Measurements from ENCODE around the gene NTF3.

The NTF3 gene

DNA sequence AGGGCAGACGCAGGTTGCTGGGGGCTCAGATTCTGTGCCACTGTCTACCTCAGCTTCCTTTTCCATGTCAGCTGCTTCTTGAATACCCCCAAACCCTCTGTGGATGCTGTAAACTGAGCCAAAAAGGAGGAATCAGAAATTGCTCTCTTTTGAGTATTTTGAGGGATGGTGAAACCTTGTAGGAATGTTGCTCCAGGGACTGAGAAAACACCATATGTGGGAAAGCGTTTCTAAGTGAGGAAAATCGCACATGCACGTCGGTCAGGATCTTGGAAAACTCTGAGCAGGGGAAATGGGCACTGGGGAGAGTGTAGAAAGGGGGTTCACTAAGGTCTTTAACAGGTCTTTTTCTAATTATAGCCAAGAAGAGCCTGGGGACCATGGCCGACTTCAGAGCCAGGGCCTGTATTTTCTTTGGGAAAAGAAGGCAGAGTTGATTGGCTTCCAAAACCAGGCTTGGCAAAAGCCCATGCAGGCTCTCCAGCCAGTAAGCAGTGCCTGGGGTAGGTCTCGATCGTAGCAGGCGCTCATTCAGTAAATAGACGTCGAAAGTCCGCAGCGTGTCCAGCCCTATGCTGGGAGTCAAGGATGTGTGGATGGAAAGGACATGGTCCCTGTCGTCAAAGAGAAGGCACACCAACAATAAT, 58.0 kb downstream of the NTF3 start:
- DNase-seq = no peak

DNA sequence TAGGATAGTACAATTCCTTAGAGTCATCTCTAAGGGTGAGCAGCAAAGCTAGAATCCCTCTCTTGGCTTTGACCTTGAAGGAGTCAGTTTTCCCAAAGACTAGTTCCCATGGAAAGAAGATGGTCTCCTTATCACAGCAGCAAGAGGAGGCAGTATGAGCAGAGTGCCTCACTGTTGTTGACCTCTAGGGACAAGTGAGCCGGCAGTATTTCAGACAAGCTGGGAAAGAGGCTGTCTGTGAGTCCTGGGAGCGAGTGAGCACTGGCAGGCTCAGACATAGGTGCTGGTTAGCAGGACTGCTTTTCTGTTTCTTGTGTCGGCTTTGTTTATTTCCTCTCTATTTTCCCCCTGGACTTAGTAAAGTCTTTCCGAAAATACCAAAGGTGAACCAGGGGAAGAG, 60.7 kb downstream of the NTF3 start:
- no peak for DNase-seq

DNA sequence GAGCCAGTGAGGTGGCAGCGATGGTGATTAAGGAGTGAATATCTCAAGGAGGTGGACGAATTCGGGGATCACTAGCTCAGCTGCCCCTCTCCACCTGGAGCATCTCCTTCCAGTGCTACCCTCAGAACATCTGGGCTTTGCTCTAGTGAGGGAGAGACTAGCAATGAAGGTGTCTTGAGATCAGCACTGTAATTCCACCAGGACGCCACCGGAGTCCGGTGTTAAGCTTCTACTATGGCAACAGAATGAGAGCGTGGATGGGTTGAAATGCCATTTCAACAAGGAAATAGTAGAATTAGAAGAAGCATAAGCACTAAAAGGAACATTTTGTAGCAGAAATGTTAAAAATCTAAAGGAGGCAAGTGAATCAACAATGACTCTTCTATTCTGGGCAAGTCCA, 61.1 kb downstream of the NTF3 start:
- no peak for DNase-seq

DNA sequence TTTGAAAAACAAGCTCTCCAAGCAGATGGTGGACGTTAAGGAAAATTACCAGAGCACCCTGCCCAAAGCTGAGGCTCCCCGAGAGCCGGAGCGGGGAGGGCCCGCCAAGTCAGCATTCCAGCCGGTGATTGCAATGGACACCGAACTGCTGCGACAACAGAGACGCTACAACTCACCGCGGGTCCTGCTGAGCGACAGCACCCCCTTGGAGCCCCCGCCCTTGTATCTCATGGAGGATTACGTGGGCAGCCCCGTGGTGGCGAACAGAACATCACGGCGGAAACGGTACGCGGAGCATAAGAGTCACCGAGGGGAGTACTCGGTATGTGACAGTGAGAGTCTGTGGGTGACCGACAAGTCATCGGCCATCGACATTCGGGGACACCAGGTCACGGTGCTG, 62.4 kb downstream of the NTF3 start:
- no peak for DNase-seq

GRCh38 chr12:5497329-5498053, 65.6 kb downstream of the NTF3 start:
- DNase-seq = no peak

DNA sequence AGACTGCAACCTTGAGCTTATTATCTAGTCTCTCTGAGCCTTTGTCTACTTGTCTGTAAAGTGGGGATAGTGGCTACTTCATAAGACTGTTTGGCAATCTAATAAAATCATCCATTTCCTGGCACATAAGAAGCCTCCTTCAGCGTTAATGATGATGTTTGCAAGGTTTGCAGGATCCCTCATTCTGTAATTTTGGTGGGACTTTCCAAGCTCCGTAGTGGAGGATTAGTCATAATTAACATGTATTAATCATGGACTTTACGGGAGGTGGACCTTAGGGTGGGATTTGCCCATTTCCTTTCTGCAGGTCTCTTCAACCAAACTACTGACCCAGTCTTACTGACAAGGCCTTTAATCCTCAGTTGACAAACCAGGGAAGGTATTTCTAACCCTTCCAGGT, 66.2 kb downstream of the NTF3 start:
- DNase-seq = no peak

- no peak for DNase-seq
Measured at GRCh38 chr12:5498806-5499205, 66.9 kb downstream of the NTF3 start.

DNA sequence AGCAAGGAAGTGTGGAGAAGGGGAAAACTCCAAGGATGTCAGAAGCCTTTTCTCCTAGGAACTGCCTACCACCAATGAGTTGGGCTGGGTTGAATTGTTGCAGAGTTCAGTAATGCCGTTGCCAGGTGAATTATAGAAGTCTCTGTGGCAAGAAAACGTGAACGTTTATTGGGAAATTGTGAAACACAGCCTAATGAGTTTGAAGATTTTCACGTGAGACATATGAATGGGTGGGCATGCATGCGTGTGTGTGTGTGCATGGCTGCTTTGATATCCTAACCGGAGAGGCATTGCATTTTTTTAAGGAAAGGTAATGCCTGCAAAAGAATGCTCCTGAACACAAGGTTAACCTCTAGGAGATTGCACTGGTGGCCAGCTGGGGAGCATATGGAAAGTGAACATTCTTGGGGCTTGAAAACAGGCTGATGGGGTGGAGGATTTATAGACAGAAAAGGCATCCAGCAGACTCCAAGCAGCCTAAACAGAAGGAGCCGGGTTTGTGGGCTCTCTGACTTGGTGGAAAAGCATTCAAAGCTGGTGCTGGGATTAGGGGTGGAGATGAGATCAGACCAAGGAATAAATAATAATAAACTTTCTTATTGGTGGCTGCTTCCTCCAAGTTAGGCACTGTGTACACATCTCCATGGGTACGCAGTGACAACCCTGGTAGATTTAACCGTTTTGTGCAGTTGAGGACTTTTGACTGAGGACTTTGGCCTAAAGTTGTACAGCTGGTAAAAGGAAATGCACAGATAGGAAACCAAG, 67.8 kb downstream of the NTF3 start:
- no peak for DNase-seq

DNA sequence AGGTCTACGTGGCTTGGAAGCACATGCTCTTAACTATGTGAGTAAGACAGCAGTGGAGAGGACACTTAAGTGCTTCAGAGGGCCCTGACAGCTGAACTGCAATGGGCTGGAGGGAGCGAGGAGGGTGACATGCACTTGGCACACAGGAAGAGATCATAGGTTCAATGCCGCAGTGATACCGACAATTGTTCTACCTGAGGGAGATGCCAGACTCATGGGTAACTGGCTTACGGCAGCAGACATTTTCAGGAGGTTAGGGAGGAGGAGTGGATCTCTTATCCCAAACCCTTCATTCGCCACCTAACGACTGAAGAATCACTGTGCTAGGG, 68.4 kb downstream of the NTF3 start:
- no peak for DNase-seq

GRCh38 chr12:5503774-5504173, 71.9 kb downstream of the NTF3 start:
- no peak for DNase-seq

GRCh38 chr12:5505116-5505515, 73.2 kb downstream of the NTF3 start:
- DNase-seq = no peak

DNA sequence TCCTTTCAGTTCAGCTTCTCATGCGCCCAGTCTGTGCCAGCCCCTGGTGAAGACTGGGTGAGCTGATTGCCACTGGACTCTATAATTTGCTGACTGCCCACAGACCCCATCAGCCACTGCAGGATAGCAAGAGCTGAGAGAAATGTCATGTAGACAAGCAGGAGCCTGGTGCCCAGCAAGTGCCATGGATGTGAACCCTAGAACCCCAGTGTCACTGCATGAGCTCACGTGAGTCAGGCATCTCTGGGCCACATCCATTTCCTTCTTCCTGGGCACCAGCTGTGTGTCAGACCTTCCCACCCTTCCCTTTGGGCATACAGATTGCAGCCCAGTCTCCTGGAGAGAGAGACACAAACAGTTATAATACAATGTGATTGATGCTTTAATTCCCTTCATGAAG, 73.8 kb downstream of the NTF3 start:
- no peak for DNase-seq

DNA sequence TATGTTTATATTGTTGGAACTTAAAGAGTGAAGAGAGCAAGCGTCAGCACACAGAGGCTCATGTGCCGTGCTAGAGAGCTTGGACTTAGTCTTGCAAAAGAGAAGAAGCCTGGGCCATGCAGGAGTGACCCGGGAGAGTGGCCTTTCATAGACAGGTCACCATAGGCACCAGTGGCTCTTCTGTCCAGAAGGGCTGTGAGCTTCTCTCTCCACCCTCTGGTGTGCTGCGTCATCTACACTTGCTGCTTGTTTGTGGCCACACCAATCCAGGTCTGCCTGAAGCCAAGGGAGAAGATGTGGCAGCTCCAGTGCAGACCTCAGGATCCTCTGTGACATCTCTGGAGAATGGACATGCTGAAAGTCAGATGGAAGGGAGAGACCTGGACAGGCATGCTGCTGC, 74.4 kb downstream of the NTF3 start:
- no peak for DNase-seq

GRCh38 chr12:5506821-5507231, 74.9 kb downstream of the NTF3 start:
- no peak for DNase-seq

DNA sequence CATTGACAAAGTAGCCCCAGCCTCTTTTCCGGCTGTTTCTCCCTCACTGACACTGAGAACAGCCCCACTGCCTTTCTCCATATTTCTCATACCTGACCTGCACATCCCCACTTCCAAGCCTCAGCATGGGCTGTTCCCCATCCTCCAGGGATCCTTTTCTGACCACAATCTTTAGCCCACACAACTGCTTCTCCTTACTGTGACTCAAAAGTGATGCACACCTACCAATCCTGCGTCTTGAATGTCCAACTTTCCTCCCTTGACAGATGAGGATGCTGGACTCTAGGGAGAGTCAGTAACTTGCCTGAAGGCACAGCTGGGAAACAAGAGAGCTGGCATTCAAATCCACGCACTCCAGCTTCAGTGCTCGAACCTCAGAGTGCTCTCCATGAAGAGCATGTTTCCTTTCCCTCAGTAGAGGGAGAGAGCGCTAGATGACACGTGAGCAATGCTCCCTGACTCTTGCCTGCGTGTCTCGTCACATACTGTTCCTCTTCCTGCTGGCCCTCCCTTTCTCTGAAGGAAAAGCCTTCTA, 75.6 kb downstream of the NTF3 start:
- DNase-seq = no peak

- DNase-seq = no peak
Measured at GRCh38 chr12:5507944-5508343, 76.0 kb downstream of the NTF3 start.

DNA sequence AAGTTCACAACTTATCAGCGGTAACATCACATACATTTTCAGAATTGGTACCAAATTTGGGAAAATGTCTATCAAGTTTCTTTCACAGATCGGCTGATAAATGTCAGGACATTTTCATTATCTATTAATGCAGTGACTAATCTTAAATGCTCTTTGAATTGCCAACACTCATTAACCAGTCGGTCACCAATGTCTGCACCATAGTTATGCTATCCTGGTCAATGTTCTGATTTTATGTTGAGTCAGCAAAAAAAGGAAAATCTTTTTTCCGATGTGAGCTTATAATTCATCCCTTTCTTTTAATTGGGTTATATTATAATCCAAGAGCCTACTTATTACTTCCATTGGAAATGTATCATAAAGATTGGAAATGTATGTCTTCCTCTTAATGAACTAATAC, 77.2 kb downstream of the NTF3 start:
- no peak for DNase-seq

- DNase-seq = no peak
Measured at GRCh38 chr12:5509557-5509956, 77.6 kb downstream of the NTF3 start.

DNA sequence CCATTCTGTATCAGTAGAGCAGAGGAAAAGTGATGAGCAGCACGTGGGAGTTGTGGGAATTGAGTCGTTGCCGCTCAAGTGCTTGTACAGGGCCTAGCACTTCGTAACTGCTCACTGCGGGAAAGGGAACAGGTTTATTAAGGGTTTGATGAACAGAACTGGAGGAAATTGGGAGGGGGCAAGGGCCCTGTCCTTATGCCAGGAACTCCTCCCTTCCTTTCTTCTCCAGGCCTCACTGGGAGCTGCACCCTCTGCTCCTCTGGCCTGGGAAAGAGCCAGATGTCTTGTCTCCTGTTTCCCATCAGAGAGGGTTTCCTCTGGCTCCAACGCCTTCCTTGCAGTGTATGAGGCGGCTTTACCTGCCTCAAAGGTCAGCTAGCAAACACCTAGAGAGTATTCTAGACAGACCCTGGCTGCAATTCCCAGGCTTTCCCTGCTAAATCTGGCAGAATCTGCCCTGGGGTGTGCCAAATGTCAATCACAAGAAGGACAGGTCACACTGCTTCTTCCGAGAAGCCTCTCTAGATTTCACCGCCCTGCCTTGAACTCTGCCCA, 78.4 kb downstream of the NTF3 start:
- DNase-seq = no peak

- no peak for DNase-seq
Measured at GRCh38 chr12:5511256-5511643, 79.3 kb downstream of the NTF3 start.

GRCh38 chr12:5511644-5512600, 80.0 kb downstream of the NTF3 start:
- no peak for DNase-seq

DNA sequence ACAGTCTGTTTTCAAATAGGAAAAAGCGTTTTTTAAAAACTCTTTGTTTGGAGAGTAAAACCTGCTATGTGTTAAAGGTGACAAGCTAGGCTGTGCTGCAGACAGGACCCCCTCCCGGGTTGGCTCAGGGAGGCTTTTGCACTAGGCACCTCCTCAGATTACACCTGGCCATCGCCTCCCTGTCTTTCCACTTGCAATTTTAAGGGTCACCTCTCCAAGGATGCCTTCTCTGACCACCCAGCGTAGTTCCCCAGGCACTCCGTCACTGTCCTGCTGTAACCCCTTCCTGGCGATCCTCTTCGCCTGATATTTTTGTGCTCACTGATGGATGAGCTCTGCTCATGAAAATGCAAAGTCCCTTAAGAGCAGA, 80.7 kb downstream of the NTF3 start:
- DNase-seq = no peak

DNA sequence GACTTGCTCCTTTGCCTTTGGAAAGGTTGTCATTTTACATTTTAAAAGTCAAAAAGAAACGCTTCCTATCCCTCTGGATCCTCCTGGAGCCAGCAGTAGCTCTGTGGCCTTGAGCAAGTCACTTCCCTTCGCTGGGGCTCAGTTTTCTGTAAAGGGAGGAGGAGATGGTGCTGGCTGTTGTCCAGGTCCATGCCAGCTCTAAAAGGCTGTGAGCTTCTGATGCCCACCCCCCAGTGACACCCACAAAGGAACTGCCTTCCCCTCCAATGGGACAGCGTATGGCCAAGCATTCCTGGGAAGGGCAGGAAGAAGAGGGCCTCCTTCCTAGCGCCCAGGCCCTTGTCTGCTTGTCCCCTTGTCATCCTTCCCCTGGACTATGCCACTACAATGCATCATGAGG, 81.5 kb downstream of the NTF3 start:
- DNase-seq = no peak

Measured in T-helper 9 cell (primary cell).